Calu3 (cell line): ENCODE results near the gene MLLT10. TPM values are rescaled to one million over a fixed set of nuclear protein-coding genes. Genes with fewer than 3 reads are reported as not detected.

Experiments
- BruUV-seq: library from RNA; stranded (reverse); fragments of 400-500 nt; replicated peaks from 2 replicates; lab custom pipeline; 2021; lab: Mats Ljungman, UMichigan
- CTCF ChIA-PET: fragments of 300-600 bp; sonication (Branson Sonifier 250); formaldehyde crosslinking; loops from one replicate; lab custom pipeline; 2022; ENCODE audit warnings: antibody characterized with exemption; lab: Charles Lee
- DNase-seq: peaks from one replicate; pipeline ENCODE4 v3.0.0; 2022
- H3K27ac Mint-ChIP-seq: one replicate; pipeline ENCODE4 v1.8.0; 2022; ENCODE audit warnings: mixed read lengths; ENCODE audit not compliant: unreplicated experiment
- H3K27me3 Mint-ChIP-seq: one replicate; pipeline ENCODE4 v1.8.0; 2022; ENCODE audit warnings: mixed read lengths; ENCODE audit not compliant: unreplicated experiment
- H3K36me3 Mint-ChIP-seq: one replicate; pipeline ENCODE4 v1.8.0; 2022; ENCODE audit warnings: mild to moderate bottlenecking, moderate library complexity, mixed read lengths; ENCODE audit not compliant: insufficient read depth, unreplicated experiment
- H3K4me1 Mint-ChIP-seq: one replicate; pipeline ENCODE4 v1.8.0; 2022; ENCODE audit warnings: mild to moderate bottlenecking, low read depth, mixed read lengths; ENCODE audit not compliant: unreplicated experiment
- H3K4me3 Mint-ChIP-seq: one replicate; pipeline ENCODE4 v1.8.0; 2022; ENCODE audit warnings: mild to moderate bottlenecking, low read depth, moderate library complexity, mixed read lengths; ENCODE audit not compliant: unreplicated experiment
- H3K9me3 Mint-ChIP-seq: one replicate; pipeline ENCODE4 v1.8.0; 2022; ENCODE audit warnings: low read depth, mixed read lengths; ENCODE audit not compliant: unreplicated experiment
- CTCF ChIP-seq: fragments of 200-600 bp; IDR thresholded peaks from one replicate; pipeline ENCODE4 v1.8.0; 2022; ENCODE audit warnings: antibody characterized with exemption; ENCODE audit not compliant: unreplicated experiment
- intact Hi-C: fragments of 100-400 bp; cut with micrococcal nuclease; formaldehyde crosslinking; loops from one replicate; pipeline ENCODE4 v1.10.0; 2022; ENCODE audit not compliant: unreplicated experiment
- total RNA-seq: library from RNA; stranded (reverse); gene quantifications from 2 replicates; pipeline ENCODE4 v1.2.3, GENCODE V29; 2022

The MLLT10 gene
- total RNA-seq, 1 experiment from 2014 or later: 34.7 TPM

- Mint-ChIP-seq H3K4me3 (no peak overlapping the region), H3K9me3 (no peaks in the 10 kb centered on the region), H3K27me3 (no peaks in the 10 kb centered on the region), H3K36me3 (peaks cover 3% of the 10 kb centered on the region), H3K27ac (no peak overlapping the region), H3K4me1 (peaks cover 9% of the 10 kb centered on the region)
- intact Hi-C loops: no loop called here
- BruUV-seq: no TSS peak
- TF ChIP-seq CTCF: no peak
- no peak for DNase-seq
- CTCF ChIA-PET: no interaction called here
Observed at GRCh38 chr10:21689881-21690280, 155.8 kb downstream of the MLLT10 start.

- Mint-ChIP-seq H3K27ac (no peak overlapping the region), H3K27me3 (no peaks in the 10 kb centered on the region), H3K9me3 (no peaks in the 10 kb centered on the region), H3K4me1 (peaks cover under 1% of the 10 kb centered on the region), H3K4me3 (no peak overlapping the region), H3K36me3 (peaks cover 8% of the 10 kb centered on the region)
- CTCF ChIA-PET: no interaction called here
- intact Hi-C loops: no loop called here
- DNase-seq: no peak
- no TSS peak for BruUV-seq
- no peak for TF ChIP-seq CTCF
Observed at GRCh38 chr10:21692916-21693315, 158.9 kb downstream of the MLLT10 start.

GRCh38 chr10:21693418-21693817 is 159.4 kb downstream of the MLLT10 start:
- H3K9me3 Mint-ChIP-seq: peaks cover 3% of the 10 kb centered on the region
- CTCF ChIA-PET: no interaction called here
- TF ChIP-seq CTCF: no peak
- H3K4me1 Mint-ChIP-seq: no peaks in the 10 kb centered on the region
- no peaks in the 10 kb centered on the region for H3K27me3 Mint-ChIP-seq
- intact Hi-C loops: no loop called here
- no TSS peak for BruUV-seq
- H3K36me3 Mint-ChIP-seq: peaks cover 8% of the 10 kb centered on the region
- H3K4me3 Mint-ChIP-seq: no peak overlapping the region
- no peak for DNase-seq
- H3K27ac Mint-ChIP-seq: no peak overlapping the region

- TF ChIP-seq CTCF: no peak
- CTCF ChIA-PET: no interaction called here
- intact Hi-C loops: no loop called here
- no TSS peak for BruUV-seq
- peaks cover 8% of the 10 kb centered on the region for H3K36me3 Mint-ChIP-seq
- H3K4me3 Mint-ChIP-seq: no peak overlapping the region
- DNase-seq: no peak
- H3K9me3 Mint-ChIP-seq: peaks cover 3% of the 10 kb centered on the region
- H3K4me1 Mint-ChIP-seq: no peaks in the 10 kb centered on the region
- H3K27ac Mint-ChIP-seq: no peak overlapping the region
- H3K27me3 Mint-ChIP-seq: no peaks in the 10 kb centered on the region
Observed at GRCh38 chr10:21694631-21695030, 160.6 kb downstream of the MLLT10 start.
